Stomach smooth muscle (tissue), 2 donors: ENCODE results near the gene ZNF697.
A peak's percentile ranks its signal among the peaks of the same experiment; 100 is the strongest.

Experiments
- H3K27ac ChIP-seq: one replicate; pipeline ENCODE4 v1.7.0; 2013; ENCODE audit warnings: mild to moderate bottlenecking, low read length, inconsistent platforms
- H3K27me3 ChIP-seq, 2 donors: one replicate each; pipeline ENCODE4 v1.7.0; 2013; ENCODE audit warnings: low read length in 2 of 2; ENCODE audit not compliant: insufficient read depth in 2 of 2, control insufficient read depth in 1 of 2
- H3K36me3 ChIP-seq, 2 donors: one replicate each; pipeline ENCODE4 v1.7.0; 2013; ENCODE audit warnings: low read length in 2 of 2; ENCODE audit not compliant: control insufficient read depth in 2 of 2, insufficient read depth in 2 of 2
- H3K4me1 ChIP-seq: one replicate; pipeline ENCODE4 v1.7.0; 2013; ENCODE audit warnings: low read length; ENCODE audit not compliant: control insufficient read depth, insufficient read depth
- H3K4me3 ChIP-seq, 2 donors: one replicate each; pipeline ENCODE4 v1.7.0; 2013; ENCODE audit warnings: low read length in 2 of 2
- H3K9ac ChIP-seq, 2 donors: one replicate each; pipeline ENCODE4 v1.7.0; 2013; ENCODE audit warnings: low read length in 2 of 2, mild to moderate bottlenecking in 1 of 2
- H3K9me3 ChIP-seq, 2 donors: one replicate each; pipeline ENCODE4 v1.7.0; 2013; ENCODE audit warnings: low read length in 2 of 2; ENCODE audit not compliant: control insufficient read depth in 2 of 2
- donor health status: healthy.
- donor health status: Pancreatic carcinoma.

ZNF697 gene

DNA sequence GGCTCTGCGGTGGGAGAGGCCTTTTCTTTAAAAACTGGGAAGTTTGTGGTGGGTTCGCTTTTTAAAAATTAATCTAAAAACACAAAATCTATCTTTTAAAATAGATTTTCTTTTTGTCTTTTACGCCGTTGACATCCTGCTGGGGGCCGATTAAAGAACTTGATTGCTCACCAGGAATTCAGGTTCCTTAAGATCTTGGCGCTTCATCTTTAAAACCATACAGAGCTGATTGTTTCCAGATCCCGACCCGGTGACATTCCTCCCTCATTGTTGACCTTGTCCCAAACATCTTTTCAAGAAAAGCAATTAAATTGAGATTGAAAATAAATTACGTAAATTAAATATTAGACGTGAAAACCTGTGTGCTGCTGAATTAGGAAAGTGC is 546 bp upstream of the ZNF697 start:
- Histone ChIP-seq H3K9ac (peak overlapping the region; percentile 55 to 60), H3K9me3 (no peaks in the 10 kb centered on the region), H3K4me1 (peaks cover 7% of the 10 kb centered on the region), H3K27me3 (no peaks in the 10 kb centered on the region), H3K36me3 (no peaks in the 10 kb centered on the region), H3K4me3 (peak overlapping the region; percentile 54 to 87), H3K27ac (peak overlapping the region; percentile 58)

DNA sequence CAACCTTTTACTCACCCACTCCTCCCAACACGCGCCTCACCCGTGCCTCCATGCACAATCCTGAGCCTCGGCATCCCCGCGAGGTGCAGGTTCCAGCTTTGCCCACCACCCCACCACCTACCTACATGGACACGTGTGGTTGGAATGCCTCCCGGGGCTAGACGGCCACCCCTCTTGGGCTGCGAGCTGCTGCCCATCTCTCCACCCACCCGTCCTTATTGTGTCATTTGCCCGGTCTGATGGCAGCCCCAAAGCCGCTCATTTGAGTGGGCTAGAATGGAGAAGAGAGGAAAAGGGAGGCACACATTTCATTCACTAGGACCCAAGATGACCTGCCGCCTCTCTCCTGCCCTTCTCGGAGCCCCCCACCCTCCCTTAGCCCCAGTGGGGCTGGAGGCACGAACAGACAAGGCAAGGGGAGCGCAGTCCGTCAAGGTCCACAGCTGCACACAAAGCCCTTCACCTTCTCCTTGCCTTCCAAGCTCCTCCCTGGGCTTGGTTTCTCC is 785 bp downstream of the ZNF697 start:
- no peaks in the 10 kb centered on the region for H3K27me3 ChIP-seq
- H3K36me3 ChIP-seq = no peaks in the 10 kb centered on the region
- peak overlapping the region; percentile 72 to 74 for H3K9ac ChIP-seq
- peaks cover 7% of the 10 kb centered on the region for H3K4me1 ChIP-seq
- H3K27ac ChIP-seq = no peak overlapping the region
- H3K9me3 ChIP-seq = no peaks in the 10 kb centered on the region
- H3K4me3 ChIP-seq = peak overlapping the region; percentile 80 to 87

DNA sequence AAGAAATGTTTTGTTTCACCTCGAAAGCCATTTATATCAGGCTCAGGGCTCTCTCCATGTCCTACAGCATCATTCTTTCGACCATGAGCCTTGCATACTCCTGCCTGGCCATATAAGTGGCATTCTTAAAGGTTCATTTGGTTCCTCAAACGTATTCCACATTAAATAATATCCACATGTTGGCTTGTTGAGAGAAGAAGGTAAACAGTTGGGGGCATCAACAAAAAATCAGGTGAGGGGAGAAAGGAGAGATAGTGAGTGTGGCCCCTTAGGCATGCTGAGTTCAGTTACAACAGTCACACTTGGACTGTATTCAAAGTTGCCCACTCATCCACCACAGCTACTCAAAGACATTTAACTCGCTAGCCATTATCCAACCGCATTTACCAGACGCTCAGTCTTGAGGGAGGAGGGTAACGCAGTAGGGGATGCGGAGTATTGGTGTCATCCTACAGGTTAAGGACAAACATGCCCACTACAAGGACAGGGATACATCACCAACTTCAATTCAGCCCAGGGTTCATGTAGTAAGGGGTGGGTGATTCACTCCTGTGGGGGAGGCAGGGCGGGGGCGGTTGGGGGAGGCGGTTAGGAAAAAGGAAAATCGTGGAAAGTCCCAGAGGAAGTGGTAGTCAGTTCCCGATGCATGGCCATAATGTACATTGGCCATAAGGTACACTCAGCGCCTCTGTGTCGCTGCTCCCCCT is 1.4 kb downstream of the ZNF697 start:
- peaks cover 7% of the 10 kb centered on the region for H3K4me1 ChIP-seq
- no peaks in the 10 kb centered on the region for H3K9me3 ChIP-seq
- H3K27ac ChIP-seq = no peak overlapping the region
- peak overlapping the region; percentile 72 to 74 for H3K9ac ChIP-seq
- H3K27me3 ChIP-seq = no peaks in the 10 kb centered on the region
- no peaks in the 10 kb centered on the region for H3K36me3 ChIP-seq
- H3K4me3 ChIP-seq = peak overlapping the region; percentile 80 to 87

DNA sequence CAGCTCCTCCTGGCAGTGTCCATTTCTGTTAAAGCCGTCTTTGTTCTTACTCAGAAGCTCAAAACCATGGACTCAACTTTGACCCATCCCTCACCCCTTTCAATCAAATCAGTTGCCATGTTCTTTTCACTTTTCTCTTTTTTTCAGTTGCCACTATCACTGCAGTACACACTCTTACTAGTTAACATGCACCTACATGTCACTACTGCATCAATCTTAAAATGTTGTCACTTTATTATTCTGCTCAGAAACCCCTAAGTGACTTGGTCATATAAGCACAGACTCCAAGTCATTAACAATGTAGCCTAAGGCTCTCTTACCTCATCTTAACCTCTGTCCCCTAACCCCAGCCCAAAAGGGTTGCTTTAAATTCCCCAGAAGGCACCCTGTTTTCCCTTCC is 9.0 kb downstream of the ZNF697 start:
- Histone ChIP-seq H3K36me3 (no peaks in the 10 kb centered on the region), H3K9me3 (no peaks in the 10 kb centered on the region), H3K27ac (no peak overlapping the region), H3K9ac (no peak overlapping the region), H3K27me3 (no peaks in the 10 kb centered on the region), H3K4me1 (no peaks in the 10 kb centered on the region), H3K4me3 (no peak overlapping the region)

DNA sequence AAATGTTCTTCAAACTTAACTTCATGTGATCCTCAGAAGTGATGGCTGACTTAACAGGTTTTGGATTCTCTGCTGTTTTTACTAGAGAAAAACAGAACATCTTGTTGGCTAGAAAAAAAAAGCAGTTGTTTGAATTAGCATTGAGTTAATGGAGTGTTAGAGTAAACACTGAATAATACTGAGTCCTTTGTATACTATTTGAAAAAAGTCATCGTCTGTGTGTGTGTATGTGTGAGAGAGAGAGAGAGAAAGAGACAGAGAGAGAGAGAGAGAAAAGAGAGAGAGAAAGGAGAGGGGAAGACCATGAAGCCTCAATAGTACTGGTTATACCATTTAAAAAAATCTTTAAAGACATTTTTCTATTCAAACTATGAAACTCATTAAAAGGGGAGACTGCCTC is 10.4 kb downstream of the ZNF697 start:
- H3K4me1 ChIP-seq = no peaks in the 10 kb centered on the region
- no peak overlapping the region for H3K27ac ChIP-seq
- no peaks in the 10 kb centered on the region for H3K36me3 ChIP-seq
- no peak overlapping the region for H3K9ac ChIP-seq
- no peak overlapping the region for H3K4me3 ChIP-seq
- no peaks in the 10 kb centered on the region for H3K27me3 ChIP-seq
- H3K9me3 ChIP-seq = no peaks in the 10 kb centered on the region

DNA sequence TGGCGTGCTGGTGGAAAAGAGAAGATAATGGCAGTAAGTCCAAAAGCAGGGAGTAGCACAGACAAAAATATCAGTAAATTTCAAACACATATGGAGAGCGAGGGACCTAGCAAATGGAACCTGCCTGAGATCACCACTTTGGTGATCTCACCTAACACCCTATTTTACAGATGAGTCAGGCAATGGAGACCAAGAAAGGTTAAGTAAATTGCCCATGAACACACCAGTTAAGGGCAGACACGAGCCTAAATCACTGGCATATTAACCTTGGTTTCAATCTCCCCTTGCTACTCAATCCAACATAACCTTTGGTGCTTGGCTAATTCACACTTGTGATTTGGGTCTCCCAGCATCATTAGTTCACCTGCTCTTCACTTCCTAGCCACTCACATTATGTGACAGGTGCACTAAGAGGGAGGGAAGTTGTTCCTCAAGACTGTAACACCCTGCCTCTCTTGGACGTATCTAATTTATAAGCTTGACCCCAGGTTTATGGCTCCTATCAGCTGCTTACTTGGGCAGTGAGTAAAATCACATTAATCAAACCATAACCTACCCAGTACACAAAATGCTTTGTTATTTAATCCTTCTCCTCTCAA is 11.5 kb downstream of the ZNF697 start:
- no peak overlapping the region for H3K9ac ChIP-seq
- H3K4me3 ChIP-seq = peak overlapping the region in 1 of 2 donors; percentile 1
- H3K9me3 ChIP-seq = no peaks in the 10 kb centered on the region
- H3K4me1 ChIP-seq = peaks cover 10% of the 10 kb centered on the region
- no peaks in the 10 kb centered on the region for H3K27me3 ChIP-seq
- H3K36me3 ChIP-seq = no peaks in the 10 kb centered on the region
- no peak overlapping the region for H3K27ac ChIP-seq

DNA sequence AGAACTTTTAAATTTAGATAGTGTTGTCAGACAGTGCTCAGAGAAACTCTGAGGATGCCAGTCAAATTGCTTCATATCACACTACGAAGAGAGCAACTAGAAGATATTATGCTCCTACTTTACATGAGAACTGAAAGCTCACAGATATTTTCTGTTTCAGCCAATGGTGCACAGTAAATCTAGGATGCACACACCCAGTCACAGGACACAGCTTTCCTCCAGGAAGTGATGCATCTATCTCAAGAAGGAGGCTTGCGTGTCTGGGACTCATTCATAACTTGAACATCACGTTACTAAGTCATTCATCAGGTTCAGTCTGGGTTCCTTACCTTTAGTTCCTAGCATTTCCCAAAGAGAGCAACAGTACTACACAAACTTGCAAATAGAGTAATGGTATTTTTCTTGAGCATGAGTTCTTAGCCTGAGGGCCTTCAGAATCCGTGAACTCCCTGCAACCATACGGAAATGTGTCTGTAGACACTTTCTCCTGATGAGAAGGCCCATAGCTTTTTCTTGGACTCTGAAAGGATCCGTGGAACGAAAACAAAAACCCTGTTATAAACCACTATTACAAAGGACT is 12.2 kb downstream of the ZNF697 start:
- H3K9ac ChIP-seq = no peak overlapping the region
- no peaks in the 10 kb centered on the region for H3K36me3 ChIP-seq
- H3K27me3 ChIP-seq = no peaks in the 10 kb centered on the region
- no peak overlapping the region for H3K27ac ChIP-seq
- H3K4me1 ChIP-seq = peaks cover 15% of the 10 kb centered on the region
- no peak overlapping the region for H3K4me3 ChIP-seq
- no peaks in the 10 kb centered on the region for H3K9me3 ChIP-seq

DNA sequence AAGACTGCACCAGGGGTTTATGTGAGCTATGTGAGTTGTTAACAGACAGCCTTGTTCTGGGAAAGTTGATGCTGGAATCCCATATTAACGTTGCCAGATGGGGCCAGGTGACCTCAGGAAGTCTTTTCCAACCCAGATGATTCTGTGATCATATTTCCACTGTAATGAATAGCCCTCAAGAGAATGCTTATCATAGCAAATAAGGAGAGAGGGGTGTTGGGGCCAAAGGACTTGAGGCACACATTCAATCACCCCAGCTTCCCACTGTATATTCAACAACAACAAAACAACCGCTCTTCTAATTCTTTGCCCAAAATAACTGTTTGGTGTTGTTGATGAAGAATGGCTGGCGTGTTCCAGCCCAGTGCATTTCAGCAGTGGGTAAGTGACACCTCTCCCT is 14.1 kb downstream of the ZNF697 start:
- H3K27ac ChIP-seq = no peak overlapping the region
- no peaks in the 10 kb centered on the region for H3K9me3 ChIP-seq
- H3K9ac ChIP-seq = no peak overlapping the region
- no peaks in the 10 kb centered on the region for H3K27me3 ChIP-seq
- H3K36me3 ChIP-seq = no peaks in the 10 kb centered on the region
- peaks cover 18% of the 10 kb centered on the region for H3K4me1 ChIP-seq
- H3K4me3 ChIP-seq = no peak overlapping the region

DNA sequence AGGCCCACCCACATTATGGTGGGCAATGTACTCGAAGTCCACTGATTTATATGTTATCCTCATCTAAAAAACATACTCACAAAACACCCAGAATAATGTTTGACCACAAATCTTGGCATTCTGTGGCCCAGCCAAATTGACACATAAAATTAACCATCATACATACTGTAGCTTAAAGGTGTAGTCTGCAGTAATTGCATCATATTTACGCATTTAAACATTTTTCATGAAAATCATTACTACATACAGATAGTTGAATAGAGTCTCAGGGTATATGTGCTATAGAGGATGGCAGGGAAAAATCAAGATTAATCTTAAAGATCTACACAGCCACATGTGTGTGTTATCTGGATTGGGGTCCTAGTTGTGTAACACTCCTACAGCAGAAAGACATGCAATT is 14.5 kb downstream of the ZNF697 start:
- H3K36me3 ChIP-seq = no peaks in the 10 kb centered on the region
- H3K27me3 ChIP-seq = no peaks in the 10 kb centered on the region
- no peak overlapping the region for H3K27ac ChIP-seq
- no peak overlapping the region for H3K9ac ChIP-seq
- no peaks in the 10 kb centered on the region for H3K9me3 ChIP-seq
- H3K4me3 ChIP-seq = no peak overlapping the region
- H3K4me1 ChIP-seq = peaks cover 18% of the 10 kb centered on the region

DNA sequence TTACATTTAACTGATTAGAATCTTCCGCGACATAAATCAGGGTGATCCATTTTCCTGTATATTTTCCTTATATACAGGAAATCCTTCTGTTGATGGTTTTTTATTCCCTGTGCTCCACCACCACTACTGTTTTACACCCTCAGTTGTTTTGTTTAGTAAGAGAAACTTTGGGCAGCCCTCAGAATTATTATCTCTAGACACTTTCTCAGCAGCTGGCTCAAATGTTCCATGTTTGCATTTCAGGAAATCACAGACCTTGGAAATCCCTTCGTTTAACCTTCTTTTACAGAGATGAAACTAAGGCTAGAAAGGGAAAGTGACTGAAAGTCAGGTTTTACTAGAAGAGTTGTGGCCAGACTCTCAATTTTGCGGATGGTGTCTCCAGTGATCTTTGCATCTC is 15.2 kb downstream of the ZNF697 start:
- H3K27ac ChIP-seq = no peak overlapping the region
- no peak overlapping the region for H3K4me3 ChIP-seq
- no peaks in the 10 kb centered on the region for H3K9me3 ChIP-seq
- no peaks in the 10 kb centered on the region for H3K36me3 ChIP-seq
- no peaks in the 10 kb centered on the region for H3K27me3 ChIP-seq
- peaks cover 18% of the 10 kb centered on the region for H3K4me1 ChIP-seq
- H3K9ac ChIP-seq = no peak overlapping the region

DNA sequence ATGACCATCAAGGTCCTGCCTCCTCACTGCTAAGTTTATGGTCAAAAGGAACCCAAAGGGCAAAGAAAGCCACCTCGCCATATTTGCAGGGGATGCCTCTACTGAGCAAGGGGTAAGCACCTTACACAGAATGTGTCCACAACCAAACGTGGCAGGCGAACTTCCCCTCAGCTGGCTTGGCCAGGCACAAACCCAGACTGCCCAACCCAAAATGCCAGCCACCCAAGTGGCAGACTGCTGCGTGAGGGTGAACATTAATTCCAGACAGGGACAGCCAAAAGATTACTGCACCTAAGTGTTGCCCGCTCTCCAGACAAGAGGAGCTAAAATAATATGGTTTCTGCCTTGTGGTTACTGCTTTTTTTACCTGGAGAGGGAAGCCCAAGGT is 16.0 kb downstream of the ZNF697 start:
- Histone ChIP-seq H3K9me3 (no peaks in the 10 kb centered on the region), H3K4me3 (peak overlapping the region; percentile 27 to 68), H3K4me1 (peaks cover 23% of the 10 kb centered on the region), H3K36me3 (no peaks in the 10 kb centered on the region), H3K27ac (no peak overlapping the region), H3K9ac (peak overlapping the region; percentile 28 to 55), H3K27me3 (no peaks in the 10 kb centered on the region)
